ENCODE data around the gene ZNF888.
"Not testable (repeated sequence)": the region's sequence is repeated elsewhere in the genome, so short reads cannot be mapped to it uniquely, and the experiment has no call there.

Gene ZNF888

DNA sequence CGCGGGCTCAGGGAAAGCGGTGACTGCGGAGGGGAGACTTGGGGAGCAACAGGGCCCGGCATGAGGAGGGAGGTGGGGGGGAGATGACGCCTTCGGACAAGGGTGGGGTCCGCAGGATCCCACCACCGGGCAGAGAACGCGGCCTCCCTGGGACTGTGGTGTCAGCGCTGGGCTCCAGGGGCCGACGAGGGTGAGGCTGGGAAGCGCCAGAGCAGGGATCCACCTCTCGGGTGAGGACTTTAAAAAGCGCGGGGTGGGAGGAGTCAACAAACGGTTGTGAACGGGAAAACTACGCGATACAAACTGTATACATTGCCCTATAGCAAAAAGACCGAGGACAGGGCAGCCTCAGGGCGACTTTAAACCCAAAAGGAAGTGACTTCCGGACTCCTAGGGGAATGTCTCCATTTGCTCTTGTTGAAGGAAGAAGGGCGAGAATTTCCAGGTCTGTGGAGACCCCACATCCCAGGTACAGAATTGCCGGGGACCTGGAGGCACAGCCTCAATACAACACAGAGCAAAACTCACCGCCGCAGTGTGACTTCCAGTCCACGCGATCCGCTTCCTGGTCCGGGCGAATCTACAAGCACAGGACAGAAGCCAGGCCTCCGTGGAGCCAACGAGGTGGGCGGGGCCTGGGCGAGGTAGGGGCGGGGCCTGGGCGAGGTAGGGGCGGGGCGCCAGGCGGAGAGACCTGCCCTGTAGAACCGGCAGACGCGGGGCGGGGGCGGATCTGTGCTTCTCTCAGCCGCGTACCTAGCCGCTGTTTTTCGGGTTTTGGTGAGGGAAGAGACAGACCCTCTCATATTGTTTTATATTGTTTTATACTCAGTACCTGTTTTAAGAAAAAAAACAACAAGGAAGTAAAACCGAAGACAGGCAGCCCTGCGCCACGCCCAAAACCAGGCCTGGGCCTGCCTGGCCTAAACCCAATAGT, at the start of gene ZNF888:
TSS of gene ZNF888 (minus strand) at position 588 of the 937 bp plus-strand sequence. CDS start 5,555 bp downstream, outside the sequence.
- no peak for FAIRE-seq

DNA sequence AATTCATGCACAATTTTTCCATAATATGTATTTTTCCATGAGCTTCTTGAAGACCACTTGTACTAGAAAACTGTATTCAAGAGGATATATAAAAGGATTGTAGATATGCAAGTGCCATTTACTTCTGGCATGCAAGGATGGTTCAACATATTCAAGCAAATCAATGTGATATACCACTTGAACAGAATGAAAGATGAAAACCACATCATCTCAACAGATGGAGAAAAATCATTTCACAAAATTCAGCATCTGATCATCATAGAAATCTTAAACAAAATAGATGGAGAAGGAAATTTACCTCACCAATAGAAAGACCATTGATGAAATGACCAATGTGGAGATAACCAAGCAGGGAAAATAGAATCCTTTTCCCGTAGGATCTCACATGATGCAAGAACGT, 44.5 kb upstream of the ZNF888 start:
- FAIRE-seq = no peak

DNA sequence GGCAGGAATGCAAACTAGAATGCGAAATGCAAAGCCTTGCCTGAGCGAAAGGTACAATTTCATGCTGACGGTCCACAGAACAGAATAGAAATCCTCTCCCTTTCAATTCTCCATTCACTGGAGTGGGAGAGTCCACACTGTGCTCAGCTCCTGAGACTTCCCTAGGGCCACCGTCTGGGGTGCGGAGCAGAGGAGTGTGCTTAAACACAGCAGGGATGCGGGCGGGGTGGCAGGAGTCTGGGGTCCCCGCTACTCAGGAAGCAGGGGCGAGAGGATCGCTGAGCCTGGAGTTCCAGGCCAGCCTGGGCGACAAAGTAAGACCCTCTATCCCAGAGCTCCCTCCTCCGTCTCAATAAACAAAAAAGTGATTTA, 40.0 kb upstream of the ZNF888 start:
- FAIRE-seq = no peak

DNA sequence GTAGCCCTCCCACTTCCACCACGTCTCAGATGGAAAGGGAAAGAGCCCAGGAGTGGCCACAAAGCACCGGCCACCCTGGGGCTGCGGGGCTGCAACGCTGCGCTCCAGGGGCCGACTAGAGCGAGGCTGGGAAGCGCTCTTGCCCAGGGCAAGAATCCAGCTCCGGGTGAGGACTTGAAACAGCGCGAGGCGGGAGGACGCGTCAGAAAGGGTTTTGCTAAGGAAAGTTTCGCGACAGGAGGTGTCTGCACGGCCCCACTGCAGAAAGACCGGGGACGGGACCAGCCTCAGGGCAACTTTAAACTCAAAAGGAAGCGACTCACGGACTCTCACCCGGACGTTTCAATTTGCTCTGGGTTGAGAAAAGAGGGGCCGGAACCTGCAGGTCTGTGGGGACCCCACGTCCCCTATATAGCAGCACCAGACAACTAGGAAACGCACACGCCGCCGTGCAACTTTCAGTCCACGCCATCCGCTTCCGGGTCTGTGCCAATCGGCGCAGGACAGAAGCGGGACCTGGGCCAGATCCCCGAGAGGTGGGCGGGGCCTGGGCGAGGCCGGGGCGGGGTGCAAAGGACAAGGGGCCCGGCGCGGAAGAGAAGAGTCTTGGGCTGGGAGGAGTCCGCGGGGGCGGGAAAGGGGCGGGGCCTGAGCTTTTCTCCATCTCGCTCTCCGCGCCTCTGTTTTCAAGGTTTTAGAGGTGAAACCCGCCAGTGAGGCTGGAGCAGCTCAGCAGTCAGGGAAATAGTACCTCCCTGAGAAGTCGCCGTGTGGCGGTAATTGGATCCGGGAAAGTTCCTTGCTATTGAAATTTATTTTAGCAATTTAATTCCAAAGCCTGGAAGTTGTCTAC, 39.4 kb upstream of the ZNF888 start, which contains the start of gene ZNF816:
TSS of gene ZNF816 (minus strand) at position 488 of the 853 bp plus-strand sequence. CDS start 6,792 bp downstream, outside the sequence.
- FAIRE-seq = no peak

DNA sequence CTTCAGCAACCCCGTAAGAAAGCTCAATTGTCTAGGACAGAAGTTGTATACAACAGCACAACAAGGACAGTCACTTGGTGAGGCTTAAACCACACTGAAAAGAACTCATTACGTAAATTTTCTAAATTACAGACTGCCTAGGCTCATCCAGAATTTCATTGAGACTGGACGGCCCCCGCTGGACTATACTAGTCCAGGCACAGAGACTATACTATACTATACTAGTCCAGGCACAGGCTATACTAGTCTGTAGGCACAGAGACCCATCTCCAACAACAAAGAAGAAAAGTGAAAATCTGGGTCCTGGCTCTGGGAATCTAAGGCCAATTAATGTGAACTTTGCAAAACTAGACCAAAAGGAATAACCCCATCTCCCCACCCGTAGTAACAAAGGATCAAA, 38.8 kb upstream of the ZNF888 start:
- no peak for FAIRE-seq

DNA sequence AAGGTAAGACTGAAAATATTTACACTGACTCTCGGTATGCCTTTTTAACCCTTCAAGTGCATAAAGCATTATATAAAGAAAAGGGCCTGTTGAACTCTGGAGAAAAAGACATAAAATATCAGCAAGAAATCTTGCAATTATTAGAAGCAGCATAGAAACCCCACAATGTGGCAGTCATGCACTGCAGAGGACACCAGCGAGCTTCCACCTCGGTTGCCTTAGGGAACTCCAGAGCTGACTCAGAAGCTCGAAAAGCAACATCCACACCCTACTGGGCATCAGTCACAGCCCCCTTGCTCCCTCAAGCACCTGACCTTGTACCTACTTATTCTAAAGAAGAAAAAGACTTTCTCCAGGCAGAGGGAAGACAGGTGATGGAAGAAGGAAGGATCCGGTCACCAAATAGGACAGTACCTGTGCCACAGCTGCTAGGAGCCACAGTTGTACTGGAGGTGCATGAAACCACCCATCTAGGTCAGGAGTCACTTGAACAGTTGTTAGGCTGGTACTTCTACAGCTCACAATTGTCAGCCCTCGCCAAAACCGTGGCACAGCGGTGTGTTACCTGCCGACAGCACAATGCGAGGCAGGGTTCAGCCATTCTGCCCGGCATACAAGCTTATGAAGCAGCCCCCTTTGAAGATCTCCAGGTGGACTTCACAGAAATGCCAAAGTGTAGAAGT, 36.5 kb upstream of the ZNF888 start:
- no peak for FAIRE-seq

DNA sequence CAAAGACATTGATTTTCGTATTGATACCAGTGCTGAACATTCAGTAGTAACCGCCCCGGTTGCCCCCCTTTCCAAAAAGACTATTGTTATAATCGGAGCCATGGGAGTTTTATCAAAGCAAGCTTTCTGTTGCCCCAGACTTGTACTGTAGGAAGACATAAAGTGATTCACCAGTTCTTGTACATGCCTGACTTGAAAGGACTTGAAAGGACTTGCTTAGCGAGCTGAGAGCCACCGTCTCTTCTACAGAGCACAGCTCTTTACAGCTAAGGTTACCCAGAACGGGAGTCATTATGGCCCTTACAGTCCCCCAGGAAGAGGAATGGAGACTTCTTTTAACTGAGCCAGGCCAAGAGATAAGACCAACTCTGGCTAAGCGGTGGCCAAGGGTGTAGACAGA, 34.4 kb upstream of the ZNF888 start:
- FAIRE-seq = no peak

DNA sequence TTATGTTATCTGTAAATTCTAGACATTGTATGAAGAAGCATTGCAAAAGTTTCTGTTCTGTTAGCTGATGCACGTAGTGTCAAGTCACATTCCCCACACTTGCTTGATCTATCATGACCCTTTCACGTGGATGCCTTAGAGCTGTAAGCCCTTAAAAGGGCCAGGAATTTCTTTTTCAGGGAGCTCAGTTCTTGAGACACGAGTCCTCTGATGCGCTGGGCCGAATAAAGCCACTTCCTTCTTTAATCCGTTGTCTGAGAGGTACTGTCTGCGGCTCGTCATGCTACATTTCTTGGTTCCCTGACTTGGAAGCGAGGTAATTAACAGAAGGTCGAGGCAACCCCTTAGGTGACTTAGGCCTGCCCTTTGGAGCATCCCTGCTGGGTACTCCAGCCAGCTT, 33.7 kb upstream of the ZNF888 start:
- no peak for FAIRE-seq

DNA sequence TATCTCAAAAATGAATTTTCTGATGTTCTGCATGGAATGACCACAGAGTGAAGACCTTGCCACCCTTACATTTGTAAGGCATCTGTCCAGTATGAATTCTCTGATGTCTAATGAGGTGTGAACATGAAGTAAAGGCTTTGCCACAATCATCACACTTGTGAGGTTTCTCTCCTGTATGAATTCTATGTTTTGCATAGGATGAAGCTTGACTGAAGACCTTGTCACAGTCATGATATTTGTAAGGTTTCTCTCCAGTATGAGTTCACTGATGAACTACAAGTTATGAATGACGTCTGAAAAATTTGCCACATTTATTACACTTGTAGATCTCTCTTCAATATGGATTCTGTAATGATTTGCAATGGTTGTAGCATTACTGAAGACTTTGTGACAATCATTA, 26.2 kb upstream of the ZNF888 start:
- no peak for FAIRE-seq

DNA sequence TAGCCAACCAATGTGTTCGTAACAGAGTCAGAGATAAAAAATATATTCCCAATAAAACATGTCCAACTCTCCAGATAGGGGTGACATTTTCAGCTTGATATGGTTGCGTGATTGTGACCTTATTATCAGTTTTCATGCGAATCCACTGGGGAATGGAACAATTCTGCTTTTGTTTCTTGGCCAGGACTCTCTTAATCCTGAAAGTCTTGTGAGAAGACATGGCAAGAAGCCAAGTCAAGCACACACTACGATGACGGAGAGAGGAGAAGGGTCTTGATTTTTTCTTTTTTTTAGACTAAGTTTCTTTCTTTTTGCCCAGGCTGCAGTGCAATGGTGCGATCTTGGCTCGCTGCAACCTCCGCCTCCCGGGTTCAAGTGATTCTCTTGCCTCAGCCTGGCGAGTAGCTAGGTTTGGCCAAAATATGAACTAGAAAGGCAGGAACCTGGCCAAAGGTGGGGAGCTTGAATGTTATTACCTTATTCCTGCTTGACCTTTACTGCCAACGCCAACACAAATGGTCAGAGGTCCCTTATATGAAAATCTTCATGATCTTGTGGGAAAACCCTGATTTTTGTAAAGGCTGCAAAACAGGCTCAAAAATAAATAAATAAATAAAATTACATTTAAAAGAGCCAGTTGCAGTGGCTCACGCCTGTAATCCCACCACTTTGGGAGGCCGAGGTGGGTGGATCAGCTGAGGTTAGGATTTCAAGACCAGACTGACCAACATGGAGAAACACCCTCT, 25.0 kb upstream of the ZNF888 start:
- no peak for FAIRE-seq

DNA sequence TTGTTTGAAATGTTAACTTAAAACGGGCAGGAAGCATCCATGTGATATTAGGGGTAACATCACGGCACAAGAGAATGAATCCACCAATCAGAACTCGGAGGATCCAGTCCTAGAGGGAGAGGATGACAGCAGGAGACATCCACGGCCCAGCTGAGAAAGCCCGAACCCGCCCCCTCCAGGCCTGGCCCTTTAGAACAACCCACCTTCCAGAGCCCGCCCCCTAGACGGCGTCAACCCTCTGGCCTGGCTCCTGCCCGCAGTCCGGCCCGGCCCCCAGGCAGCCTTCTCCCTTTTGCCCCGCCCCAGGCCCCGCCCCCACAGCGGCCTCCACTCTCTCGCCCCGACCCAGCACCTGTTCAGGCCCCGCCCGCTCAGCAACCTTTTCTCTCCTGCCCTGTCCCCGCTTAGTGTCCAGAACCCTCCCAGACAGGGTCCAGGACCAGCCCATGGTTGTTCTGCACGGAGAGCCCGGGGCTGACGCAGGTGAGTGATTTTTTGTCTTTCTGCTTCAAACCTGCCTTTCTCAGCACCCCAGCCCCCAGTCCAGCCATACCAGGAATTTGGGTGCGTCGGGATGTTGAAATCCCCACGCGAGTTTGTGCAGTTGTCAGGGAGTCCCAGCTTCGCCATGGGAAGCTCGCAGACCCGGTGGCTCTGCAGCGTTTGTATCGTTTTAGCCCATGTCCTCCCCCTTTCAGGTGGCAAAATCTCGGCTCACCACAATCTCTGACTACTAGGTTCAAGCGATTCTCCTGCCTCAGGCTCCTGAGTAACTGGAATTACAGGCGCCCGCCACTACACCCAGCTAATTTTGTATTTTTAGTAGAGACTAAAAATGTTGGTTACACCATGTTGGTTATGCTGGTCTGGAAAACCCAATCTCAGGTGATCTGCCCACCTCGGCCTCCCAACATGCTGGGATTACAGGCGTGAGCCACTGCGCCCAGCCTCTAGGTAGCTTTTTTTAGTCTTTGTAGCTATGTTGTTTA, 23.4 kb upstream of the ZNF888 start:
- no peak for FAIRE-seq

DNA sequence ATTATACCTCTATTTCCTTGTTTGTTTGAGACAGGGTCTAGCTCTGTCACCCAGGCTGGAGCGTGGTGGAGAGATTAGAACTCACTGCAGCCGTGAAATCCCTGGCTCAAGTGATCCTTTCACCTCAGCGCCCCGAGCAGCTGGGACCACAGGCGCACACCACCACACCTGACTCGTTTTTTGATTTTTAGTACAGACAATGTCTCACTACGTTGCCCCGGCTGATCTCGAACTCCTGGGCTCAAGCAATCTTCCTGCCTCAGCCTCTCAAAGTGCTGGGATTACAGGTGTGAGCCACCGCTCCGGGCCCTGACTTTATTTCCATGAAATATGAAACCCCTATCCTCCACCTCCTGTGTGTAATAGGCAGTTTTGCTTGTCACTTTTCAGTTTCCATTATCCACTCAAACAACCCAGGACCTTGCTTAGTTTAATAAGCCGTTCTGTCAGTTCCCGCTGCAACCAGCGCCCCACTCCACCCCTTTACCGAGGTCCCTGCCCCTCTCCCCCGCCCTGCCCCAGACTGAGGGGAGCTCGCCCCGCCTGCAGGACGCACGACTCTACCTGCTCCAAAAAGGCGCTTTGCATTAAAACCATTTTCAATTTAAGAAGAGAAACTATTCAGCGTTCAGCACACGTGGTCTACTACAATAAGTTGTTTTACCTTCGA, 22.6 kb upstream of the ZNF888 start:
- no peak for FAIRE-seq

DNA sequence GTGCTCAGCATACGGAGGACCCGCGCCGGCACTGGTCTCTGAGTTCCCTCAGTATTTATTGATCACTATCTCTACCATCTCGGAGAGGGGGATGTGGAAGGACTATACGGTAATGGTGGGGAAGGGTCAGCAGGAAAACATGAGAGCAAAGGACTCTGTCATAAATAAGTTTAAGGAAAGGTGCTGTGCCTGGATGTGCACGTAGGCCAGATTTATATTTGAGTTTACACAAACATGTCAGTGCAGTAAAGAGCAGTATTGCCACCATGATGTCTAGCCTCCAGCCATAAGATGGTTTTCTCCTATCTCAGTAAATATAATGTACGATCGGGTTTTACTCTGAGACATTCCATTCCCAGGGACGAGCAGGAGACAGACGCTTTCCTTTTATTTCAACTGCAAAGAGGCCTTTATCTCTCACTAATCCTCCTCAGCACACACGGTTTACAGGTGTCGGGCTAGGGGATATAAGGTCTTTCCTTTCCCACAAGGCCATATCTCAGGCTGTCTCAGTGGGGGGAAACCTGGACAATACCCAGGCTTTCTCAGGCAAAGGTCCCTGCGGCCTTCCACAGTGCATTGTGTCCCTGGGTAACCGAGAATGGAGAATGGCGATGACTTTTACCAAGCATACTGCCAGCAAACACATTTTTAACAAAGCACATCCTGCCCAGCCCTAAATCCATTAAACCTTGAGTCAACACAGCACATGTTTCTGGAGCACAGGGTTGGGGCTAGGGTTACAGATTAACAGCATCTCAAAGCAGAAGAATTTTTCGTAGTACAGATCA, 21.7 kb upstream of the ZNF888 start:
- FAIRE-seq = not testable (repeated sequence)

DNA sequence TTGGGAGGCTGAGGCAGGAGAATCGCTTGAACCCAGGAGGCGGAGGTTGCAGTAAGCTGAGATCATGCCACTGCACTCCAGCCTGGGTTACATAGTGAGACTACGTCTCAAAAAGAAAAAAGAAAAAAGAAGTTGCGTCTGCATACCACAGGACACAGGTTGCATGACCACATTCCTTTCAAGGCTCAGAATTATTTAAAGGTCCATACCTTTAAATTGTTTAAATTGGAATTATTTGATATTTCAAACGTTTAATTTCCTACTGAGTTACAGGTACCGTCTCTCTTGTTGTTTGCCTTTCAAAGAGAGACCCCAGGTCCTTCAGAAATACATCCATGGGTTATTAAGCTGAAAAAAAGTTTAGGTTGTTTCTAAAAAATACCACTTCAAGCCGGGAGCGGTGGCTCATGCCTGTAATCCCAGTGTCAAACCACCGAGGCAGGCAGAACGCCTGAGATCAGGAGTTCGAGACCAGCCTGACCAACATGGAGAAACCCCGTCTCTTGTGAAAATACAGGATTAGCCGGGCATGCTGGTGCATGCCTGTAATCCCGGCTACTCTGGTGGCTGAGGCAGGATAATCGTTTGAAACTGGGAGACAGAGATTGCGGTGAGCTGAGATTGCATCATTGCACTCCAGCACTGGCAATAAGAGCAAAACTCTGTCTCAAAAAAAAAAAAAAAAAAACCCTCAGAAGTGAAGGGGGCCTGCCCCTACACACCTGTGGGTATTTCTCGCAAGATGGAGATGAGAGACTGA, 20.8 kb upstream of the ZNF888 start:
- no peak for FAIRE-seq

DNA sequence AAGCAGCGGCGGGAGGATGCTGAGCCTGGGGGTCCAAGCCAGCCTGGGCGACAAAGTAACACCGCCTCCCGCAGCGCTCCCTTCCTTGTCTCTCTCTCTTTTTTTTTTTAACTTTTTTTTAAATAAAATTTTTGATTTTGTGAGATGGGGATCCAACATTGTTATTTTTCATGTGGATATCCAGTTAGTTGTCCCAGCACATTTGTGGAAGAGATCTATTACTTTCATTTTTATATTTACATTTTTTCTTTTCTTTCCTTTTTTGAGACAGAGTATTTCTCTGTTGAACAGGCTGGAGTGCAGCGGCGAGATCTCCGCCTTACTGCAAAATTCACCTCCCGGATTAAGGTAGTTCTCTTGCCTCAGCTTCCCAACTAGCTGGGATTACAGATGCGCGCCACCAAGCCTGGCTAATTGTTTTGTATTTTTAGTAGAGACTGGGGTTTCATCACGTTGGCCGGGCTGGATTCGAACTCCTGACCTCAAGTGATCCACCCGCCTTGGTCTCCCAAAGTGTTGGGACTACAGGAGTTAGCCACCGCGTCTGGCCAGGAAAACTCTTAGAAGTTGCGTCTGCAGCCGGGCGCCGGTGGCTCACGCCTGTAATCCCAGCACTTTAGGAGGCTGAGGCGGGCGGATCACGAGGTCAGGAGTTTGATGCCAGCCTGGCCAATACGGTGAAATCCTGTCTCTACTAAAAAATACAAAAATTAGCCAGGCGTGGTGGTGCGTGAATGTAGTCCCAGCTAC, 20.1 kb upstream of the ZNF888 start:
- no peak for FAIRE-seq

DNA sequence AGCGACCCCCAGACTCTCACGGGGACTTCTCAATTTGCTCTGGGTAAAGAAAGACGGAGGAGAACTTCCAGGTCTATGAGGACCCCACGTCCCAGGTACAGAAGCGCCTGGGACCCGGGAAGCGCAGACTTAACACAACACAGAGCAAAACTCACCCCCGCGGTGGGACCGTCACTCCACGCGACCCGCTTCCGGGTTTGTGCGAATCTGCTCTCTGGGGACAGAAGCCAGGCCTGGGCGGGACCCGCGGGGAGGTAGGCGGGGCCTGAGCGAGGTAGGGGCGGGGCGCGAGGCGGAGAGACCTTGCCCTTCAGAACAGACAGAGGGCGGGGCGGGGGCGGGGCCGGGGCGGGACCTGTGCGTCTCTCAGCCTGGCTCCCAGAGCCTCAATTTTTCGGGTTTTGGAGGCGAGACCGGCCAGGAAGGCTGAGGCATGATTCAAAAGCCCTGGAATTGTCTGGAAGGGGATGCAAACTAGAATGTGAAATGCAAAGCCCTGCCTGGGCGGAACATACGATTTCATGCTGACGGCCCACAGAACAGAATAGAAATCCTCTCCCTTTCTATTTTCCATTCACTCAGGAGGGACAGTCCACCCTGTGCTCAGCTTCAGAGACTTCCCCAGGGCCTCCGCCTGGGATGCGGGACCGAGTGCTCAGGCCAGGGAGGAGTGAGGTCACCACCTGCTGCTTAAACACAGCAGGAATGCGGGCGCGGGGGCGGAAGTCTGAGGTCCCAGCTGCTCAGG, 19.3 kb upstream of the ZNF888 start:
- FAIRE-seq = no peak

DNA sequence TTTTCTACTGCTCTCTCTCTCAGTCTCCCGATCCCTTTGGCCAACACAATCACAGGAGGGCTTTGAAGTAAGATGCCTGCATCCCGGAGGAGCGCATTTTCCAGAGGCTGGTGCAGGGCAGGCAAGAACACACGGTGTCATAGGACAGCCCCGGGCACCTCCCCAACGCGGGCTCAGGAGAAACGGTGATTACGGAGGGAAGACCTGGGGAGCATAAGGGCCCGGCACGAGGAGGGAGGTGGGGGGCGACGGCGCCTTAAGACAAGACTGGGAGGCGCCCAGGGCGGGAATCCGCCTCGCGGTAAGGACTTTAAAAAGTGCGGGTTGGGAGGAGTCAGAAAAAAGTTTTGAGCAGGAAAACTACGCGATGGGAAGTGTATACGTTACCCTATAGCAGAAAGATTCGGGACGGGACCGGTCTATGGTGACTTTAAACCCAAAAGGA, 18.7 kb upstream of the ZNF888 start:
- no peak for FAIRE-seq

All from TTC549 (cell line).